ENCODE data around the gene P2RY2.
A peak's percentile ranks its signal among the peaks of the same experiment; 100 is the strongest.
"Not testable (repeated sequence)": the region's sequence is repeated elsewhere in the genome, so short reads cannot be mapped to it uniquely, and the experiment has no call there.

Gene P2RY2

DNA sequence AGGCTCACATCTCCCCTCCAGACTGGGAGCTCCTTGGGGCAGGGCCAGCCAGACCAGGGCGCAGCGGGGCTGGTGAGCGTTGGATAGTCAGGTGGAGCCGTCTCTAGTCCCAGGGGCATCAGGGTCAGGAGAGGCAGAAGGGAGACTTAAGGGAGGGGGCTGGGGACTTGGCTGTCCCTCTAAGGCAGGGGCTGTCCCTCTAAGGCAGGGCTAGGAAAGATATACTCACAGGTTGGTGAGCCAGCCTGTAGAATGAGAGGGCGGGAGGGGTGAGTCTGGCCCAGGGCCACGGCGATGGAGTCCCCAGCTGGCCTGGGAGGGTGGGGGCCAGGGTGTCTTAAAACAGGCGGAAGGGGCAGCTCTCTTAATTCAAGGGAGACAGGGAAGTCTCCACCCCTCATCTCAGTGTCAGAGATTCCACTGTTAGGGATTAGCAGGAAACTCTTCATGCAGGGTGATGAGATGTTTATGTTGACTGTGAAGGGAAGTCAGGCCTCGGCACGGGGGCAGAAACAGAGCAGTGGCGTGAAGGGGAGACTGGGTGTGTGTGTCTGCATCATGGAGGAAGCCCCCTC is 11.3 kb downstream of the P2RY2 start:
- no peak for DNase-seq

DNA sequence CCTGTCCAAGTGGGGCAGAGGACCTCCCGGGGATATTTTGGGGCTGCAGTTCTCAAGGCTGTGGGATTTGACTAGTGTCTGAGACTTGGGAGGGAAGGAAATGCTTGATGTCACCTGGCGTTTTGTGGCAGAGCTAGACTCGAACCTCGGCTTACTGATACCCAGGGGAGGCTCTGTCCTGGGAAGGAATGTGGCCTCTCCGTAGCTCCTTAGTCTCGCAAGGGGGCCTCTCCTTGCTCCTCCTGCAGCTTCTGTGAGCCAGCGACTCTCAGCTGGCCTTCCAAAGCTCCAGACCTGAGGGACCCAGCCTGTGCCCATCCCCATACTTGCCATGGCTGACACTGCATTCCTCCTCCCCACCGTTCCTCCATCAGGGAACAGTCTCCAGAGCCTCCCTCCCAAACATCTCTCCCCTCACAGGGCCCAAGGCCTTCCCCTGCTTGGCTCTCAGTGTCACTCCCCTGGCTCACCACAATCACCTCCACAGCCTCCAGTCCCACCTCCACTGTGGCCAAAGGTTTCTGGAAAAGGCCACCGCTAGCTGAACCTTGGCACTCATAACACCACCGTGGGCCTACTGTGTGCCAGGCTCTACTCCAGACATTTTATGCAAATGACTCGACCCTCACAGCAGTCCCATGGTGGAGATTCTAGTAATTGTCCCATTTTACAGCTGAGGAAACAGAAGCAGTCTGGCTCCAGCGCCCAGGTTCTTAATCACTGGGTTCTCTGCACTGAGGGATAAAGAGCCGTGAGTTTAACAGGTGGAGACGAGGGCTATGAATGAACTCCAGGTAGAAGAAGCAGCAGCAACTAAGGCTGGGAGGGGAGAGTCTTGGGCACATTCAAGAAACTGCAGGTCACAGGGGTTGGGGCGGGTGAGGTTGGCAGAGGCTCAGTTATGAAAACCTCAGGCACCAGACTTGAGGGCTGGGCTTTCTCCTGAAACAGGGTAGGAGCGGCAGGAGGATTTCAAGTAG is 12.1 kb downstream of the P2RY2 start:
- no peak for DNase-seq

DNA sequence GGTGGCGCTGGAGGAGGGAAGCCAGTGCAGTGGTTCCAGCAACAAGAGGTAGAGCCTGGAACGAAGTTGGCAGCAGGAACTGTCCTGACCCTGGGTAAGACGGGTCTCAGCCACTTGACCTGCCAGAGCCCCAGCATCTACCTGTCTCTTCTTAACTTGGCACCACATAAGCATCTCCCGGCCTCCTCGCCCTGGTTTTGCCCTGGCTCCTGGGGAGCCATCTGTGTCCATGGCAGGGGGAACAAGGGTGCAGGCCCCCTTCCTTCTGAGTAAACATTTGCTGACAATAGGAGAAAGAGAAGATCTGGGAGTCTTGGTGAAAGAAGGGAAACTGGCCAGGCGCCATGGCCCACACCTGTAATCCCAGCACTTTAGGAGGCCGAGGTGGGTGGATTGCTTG is 12.8 kb downstream of the P2RY2 start:
- DNase-seq, result no peak

DNA sequence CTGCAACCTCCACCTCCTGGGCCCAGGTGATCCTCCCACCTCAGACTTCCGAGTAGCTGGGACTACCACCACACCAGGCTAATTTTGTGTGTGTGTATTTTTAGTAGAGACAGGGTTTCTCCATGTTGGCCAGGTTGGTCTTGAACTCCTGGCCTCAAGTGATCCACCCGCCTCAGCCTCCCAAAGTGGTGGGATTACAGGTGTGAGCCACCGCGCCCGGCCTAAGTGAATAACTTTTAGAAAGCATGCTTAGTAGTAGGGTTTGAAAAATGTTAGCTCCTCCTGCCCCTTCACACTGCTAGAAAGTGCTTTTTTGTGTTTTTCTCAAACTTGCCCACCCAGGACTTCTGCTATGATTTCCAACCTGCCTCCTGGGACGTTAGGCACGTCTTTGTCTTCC is 14.4 kb downstream of the P2RY2 start:
- DNase-seq, result not testable (repeated sequence)

DNA sequence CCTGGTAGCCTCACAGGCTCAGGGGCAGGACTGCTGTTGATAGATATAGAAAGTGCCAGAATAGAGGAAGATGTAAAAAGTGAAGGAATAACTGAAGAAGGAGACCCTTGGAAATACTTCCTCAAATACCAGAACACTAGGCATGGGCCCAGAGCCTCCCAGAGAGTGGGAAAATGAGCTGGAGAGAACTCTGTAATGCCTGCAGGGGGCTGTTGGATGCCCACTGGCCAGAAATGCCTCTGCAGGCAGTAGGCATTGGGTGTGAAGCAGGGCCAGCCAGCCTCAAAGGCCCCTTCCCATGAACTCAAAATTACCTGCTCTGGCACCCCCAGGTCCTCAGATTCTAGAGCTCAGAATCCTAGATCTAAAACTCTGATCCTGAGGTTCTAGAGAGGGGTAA is 15.1 kb downstream of the P2RY2 start:
- no peak for DNase-seq

DNA sequence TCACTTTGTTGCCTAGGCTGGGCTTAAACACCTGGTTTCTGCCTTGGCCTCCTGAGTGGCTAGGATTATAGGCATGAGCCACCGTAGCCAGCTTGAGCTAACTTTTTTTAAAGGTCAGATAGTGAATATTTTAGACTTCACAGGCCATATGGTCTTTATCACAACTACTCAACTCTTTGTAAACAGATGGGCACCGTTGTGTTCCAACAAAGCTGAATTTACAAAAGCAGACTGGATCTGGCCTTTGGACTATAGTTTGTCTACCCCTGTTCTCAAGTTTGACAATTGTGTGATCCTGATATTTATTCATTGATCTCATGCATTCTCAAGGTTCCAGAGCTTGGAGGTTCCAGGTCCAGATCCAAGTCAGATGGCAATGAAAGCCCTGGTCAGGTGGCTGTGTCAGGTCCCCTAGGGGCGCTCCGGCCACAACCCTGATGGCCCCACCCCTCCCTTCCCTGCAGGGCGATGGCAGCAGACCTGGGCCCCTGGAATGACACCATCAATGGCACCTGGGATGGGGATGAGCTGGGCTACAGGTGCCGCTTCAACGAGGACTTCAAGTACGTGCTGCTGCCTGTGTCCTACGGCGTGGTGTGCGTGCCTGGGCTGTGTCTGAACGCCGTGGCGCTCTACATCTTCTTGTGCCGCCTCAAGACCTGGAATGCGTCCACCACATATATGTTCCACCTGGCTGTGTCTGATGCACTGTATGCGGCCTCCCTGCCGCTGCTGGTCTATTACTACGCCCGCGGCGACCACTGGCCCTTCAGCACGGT is 15.8 kb downstream of the P2RY2 start:
- DNase-seq, result no peak

DNA sequence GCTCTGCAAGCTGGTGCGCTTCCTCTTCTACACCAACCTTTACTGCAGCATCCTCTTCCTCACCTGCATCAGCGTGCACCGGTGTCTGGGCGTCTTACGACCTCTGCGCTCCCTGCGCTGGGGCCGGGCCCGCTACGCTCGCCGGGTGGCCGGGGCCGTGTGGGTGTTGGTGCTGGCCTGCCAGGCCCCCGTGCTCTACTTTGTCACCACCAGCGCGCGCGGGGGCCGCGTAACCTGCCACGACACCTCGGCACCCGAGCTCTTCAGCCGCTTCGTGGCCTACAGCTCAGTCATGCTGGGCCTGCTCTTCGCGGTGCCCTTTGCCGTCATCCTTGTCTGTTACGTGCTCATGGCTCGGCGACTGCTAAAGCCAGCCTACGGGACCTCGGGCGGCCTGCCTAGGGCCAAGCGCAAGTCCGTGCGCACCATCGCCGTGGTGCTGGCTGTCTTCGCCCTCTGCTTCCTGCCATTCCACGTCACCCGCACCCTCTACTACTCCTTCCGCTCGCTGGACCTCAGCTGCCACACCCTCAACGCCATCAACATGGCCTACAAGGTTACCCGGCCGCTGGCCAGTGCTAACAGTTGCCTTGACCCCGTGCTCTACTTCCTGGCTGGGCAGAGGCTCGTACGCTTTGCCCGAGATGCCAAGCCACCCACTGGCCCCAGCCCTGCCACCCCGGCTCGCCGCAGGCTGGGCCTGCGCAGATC is 16.5 kb downstream of the P2RY2 start:
- DNase-seq, result no peak

DNA sequence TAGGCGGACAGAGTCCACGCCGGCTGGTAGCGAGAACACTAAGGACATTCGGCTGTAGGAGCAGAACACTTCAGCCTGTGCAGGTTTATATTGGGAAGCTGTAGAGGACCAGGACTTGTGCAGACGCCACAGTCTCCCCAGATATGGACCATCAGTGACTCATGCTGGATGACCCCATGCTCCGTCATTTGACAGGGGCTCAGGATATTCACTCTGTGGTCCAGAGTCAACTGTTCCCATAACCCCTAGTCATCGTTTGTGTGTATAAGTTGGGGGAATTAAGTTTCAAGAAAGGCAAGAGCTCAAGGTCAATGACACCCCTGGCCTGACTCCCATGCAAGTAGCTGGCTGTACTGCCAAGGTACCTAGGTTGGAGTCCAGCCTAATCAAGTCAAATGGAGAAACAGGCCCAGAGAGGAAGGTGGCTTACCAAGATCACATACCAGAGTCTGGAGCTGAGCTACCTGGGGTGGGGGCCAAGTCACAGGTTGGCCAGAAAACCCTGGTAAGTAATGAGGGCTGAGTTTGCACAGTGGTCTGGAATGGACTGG is 17.2 kb downstream of the P2RY2 start:
- no peak for DNase-seq

DNA sequence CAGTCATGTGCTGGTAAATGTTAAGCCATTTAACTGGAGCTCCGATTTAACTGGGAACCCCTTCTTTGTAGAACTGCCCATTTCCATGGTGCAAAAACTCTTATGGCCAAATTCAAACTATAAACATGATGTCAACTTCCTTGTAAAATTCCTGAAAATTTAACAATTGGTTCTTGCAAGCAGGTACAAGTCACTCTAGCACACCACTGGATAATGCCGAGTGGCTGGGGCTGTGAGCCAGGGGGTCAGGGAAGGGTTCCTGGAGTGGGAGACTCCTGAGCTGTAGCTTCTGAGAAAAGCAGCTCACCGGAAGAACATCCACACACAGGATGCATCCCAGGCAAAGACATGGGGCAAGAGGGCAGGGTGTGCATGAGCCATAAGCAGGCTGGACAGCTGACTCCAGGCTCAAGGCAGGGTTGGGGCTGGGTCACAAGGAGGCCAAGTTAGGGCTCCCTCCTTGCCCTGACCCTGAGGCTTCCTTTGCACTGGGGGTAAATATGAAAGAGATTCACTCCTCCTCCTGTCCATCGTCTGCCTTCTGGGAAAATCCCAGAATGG is 18.2 kb downstream of the P2RY2 start:
- DNase-seq, result no peak

DNA sequence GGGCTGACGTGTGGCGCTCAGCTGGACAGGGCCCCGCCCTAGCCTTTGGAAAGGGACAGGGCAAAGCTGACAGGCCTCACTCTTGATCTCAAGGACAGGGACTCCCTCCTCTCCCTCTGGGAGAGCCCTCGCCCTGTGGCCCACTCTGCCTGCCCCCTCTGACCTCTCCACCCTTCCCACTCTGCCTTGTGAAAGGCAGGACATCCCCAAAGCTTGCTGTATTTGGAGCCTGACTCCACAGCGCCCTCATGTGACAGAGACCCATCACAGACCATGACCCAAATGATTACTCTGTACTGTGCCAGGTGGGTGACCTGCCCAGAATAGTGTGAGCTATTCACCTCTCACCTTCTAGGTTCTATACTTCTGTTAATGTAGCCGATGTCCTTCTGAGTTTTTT is 18.8 kb downstream of the P2RY2 start:
- DNase-seq, result peak; percentile 33

DNA sequence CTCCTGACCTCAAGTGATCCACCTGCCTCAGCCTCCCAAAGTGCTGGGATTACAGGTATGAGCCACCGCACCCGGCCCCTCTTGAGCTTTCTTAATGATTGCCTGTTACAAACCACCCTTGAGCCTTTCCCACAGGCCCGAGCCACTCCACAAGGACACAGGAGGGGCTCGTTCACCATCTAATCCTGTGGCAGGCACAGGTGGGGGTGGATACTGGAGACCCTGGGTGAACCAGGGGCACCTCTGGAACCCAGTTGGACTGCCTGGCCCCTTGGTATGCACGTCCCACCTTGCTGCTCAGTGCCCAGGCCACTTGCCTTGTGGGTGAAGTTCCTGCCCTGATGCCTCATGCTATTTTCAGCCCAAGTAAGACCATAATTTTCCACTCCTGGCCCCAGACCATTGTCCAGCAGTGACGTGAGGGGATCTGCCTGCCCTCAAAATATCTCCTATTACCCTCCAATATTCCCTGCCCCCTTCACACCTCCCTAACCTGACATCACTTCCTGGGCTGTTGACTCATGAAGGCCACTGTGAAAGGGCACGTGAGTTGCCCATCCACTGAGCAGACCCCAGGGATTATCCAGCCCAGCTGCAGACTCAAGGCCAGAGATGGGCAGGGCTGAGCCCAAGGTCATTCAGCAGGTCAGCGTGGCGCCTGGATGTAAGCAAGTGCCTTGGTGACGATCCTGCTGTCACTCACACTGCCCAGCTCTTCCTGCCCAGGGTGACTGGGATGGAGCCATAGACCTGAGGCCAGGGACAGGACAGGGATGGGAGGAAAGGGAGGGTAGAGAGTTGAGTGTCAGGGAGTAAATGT is 19.6 kb downstream of the P2RY2 start:
- no peak for DNase-seq

DNA sequence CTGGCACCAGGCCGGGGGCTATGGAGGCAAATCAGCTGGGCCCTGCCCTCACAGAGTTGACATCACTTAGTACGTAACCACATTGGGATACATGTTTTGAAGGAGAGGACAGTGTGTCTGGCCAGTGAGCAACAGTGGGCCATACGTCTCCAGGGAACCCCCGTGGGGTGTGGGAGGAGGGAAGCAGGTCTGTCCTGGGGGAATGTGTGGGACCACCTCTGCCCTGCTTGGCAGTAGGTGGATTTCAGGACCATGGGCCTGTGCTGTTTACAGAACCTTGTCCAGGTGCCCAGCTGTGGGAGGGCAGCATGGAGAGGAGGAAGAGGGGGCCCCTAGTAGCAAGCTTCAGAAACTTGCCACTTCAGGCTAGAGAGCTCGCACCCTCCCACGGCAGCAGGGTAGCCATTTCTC is 21.0 kb downstream of the P2RY2 start:
- no peak for DNase-seq

DNA sequence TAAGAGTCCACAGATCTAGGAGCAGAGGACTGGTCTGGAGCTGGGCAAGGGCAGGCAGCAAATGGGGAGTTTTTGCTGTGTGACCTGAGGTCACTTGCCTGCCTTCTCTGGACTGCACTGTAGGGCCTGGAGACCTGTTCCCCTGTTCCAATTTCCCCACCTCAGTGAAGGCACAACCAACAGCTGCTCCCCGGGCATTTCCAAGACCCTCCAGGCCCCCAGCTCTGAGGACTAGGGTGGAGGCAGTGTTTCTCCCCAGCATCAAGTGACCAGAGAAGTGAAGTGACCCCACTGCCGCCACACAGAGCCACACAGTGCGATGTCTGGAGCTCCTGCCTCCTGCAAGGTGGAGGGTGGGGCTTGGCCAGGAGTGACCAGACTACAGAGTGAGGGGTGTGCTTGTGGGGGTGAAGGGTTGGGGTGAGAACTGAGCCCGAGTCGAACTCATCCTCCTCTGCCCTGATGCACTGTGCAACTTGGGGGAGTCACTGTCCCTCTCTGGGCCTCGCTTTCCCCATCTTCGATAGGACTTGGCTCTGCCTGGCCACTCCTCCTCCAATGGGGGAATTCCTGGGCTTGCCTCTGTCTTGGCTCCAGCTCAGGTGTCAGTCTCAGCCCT is 21.6 kb downstream of the P2RY2 start:
- DNase-seq, result no peak

DNA sequence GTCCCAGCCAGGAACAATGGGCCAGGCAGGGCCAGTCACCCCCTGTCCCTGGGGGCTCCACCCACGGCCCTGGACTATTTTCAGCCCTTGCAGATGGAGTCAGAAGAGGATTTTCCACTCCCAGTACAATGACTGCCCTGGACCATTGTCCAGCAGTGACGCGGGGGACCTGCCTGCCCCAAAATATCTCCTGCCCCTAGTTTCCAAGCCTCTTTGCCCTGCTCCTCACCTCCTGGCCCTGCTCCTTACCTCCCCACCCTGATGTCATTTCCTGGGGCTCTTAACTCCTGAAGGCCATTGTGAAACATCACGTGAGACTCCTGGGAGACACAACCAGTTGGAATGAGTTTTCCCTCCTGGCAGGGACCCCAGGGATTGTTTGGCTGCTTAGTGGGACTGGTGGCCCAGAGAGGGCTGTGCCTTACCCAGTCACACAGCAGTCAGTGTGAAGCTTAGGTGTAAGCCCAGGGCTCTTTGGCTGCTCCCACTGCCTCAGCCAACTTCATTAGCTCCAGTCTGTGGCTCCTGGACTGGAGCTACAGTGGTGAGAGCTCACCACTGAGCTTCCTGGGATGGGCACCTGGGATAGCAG is 22.2 kb downstream of the P2RY2 start:
- no peak for DNase-seq

DNA sequence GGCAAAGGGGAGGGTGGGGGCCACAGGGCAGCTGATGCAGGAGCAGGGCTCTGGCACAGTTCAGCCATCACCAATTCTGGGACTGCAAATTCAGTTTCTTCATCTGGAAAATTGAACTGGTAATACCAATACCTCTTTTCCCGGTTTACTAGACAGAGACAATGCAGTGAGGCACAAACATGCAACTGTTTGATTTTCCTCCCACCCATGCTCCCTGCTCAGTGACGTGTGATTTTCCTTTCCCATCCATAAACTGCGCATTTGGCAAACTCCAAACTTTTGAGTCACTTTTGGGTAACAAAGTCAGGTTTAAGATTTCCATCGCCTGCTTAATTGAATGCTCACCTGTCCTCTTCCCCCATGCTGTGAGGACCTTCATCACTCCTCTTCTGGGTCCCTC is 23.2 kb downstream of the P2RY2 start:
- no peak for DNase-seq

DNA sequence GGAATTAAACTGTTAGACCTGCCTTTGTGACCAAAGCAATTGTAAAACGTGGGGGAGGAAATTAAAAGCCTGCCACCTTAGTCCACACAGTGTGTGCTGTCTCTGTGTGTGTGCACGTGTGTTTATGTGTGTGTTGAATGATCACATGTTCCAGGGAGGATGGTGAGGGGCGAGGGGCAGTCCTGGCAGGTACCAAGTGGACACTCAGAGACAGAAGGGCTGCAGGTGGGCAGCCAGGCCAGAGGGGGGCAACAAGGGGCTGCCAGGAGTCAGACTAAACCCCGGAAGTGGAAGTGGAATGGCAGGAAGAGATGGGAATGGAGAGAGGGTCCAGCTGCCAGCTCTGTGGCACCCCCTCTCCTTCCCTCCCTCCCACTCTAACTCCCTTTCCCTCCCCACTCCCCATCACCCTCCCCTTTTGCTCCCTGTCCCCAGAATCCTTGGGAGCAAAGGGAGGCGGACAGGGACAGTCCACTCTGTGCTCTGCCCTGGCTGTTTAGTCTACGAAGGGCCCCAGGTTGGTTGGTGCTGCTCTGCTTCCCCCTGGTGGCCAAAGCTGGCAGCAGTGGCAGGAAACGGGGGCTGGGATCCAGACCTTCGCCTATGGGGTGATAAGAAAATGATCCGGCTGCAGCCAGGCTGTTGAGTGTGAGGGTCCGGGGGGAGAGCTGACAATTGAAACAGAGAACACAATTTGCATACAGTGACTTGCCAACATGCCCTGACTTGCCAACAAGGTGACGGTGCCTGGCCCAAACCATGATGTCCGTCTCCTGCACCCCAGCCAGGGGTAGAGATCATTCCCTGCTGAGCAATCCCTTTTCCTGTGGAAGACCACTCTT is 24.4 kb downstream of the P2RY2 start:
- DNase-seq, result no peak

DNA sequence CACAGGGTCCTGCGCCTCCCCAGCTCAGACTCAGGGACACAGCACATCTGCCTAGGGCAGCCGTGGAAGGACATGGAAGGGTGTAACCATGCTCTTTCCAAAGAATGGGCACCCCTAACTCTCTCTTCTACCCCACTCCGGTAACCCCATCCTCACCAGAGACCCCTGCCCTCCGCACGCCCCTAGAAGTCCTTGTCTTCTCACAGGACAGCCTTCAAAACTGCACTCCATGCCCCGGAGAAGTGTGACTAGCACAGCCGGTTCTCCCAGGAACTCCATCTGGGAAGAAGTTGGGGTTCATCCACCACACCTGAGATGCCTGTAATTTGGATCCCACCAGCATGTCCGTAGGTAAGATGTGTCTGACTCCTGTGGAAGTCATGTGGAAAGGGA is 25.0 kb downstream of the P2RY2 start:
- DNase-seq, result no peak

DNA sequence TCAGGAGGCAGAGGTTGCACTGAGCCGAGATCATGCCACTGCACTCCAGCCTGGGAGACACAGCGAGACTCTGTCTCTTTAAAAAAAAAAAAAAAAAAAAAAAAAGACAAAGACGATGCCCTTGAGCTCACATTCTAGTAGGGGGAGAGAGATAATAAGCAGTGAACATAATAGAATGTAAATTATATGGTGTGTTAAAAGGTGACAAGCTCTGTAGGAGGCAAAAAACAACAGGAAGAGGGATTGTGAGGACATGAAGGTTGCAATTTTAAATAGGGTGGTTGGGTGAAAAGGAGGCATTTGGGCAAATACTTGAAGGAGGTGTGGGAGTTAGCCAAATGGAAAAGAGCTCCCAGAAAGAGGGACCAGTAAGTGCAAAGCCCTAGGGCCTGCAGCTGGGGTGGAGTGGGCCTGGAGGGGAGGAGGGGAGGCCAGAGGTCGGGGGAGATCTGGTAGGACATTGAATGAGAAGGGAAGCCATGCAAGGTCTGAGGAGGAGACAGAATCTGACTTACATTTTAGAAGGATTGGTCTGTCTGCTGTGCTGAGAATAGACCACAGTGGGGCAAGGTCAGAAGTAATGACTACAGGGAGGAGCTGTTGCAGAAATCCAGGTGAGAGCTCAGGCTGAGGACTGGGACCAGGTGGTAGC is 26.6 kb downstream of the P2RY2 start:
- no peak for DNase-seq

DNA sequence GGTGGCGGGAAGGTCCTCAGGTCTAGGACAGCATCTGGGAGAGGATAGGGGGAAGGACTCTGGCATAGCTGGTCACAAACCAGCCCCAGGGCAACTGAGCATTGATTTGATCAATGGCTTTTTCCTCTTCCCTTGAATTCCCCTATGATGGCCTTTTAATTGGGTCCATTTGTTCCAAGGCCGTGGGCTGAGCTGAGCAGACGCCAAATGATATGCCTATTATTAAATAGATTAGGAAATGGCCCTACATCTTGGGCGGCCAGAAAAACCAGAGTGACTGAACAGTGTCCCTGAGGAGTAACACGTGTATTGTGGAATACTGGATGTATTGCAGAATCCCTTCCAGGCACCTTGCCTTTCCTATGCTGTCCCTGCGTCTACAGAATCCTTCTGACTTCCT is 27.4 kb downstream of the P2RY2 start:
- DNase-seq, result no peak

All from GF-D8 (cell line).